GM12801 (cell line): Measurements from ENCODE around the gene LRRC4.

ENCODE experiments used
- TF ChIP-seq, protein P1 (sequence below): IDR thresholded peaks from one replicate; pipeline ENCODE4 v1.5.1; 2011; ENCODE audit warnings: control low read depth; ENCODE audit not compliant: insufficient read length; ENCODE audit errors: extremely low read depth

The LRRC4 gene

GRCh38 chr7:127983804-127984332 is 47.4 kb downstream of the LRRC4 start:
- TF ChIP-seq, protein P1, sequence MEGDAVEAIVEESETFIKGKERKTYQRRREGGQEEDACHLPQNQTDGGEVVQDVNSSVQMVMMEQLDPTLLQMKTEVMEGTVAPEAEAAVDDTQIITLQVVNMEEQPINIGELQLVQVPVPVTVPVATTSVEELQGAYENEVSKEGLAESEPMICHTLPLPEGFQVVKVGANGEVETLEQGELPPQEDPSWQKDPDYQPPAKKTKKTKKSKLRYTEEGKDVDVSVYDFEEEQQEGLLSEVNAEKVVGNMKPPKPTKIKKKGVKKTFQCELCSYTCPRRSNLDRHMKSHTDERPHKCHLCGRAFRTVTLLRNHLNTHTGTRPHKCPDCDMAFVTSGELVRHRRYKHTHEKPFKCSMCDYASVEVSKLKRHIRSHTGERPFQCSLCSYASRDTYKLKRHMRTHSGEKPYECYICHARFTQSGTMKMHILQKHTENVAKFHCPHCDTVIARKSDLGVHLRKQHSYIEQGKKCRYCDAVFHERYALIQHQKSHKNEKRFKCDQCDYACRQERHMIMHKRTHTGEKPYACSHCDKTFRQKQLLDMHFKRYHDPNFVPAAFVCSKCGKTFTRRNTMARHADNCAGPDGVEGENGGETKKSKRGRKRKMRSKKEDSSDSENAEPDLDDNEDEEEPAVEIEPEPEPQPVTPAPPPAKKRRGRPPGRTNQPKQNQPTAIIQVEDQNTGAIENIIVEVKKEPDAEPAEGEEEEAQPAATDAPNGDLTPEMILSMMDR: no peak

- TF ChIP-seq, protein P1: no peak
Observed at GRCh38 chr7:127981965-127982364, 49.3 kb downstream of the LRRC4 start.

DNA sequence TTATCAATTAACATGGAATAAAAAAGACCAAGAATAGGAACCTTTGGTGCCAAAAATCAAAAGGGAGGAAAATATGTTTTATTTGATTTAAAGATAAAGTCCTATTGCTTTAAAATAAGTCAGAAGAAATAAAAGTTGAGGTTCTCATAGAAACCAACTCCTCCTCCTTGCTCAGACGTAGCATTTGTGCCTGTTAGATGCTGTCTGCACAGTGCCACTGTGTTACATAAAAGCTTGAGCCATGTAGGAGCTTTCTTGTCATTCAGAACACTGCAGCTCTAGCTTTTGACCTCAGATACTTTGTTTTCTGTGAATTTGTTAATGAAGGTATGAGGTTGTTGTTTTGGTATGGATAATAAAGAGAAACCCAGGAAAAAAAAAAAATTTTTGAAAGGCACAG is 50.3 kb downstream of the LRRC4 start:
- TF ChIP-seq, protein P1: no peak

DNA sequence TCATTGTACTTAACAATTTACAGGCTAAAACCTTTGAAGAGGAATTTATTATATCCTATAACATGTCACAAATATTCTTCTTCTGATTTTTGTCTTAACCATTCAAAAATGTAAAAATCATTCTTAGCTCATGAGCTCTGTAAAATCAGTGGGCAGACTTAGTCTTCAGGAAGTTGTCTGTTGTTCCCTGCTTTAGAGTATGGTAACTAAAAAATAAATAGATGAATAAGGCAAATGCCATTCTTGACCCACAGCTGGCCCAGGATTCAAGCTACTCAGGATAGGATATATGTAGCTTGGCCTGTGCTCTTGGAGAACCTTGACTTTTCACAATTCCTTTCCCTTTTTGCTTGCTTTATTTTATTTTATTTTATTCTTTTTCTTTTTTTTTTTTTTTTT is 51.5 kb downstream of the LRRC4 start:
- TF ChIP-seq, protein P1: no peak

GRCh38 chr7:127979113-127979727 is 52.0 kb downstream of the LRRC4 start:
- TF ChIP-seq, protein P1: no peak

GRCh38 chr7:127978421-127978820 is 52.8 kb downstream of the LRRC4 start:
- TF ChIP-seq, protein P1: no peak
